ENCODE measurements around the gene MEG3. TPM values are rescaled to one million over a fixed set of nuclear protein-coding genes. Genes with fewer than 3 reads are reported as not detected.

The MEG3 gene
- total RNA-seq, 4 donors from 2014 or later = 5.0 to 28.9 (median 10.2) TPM

GRCh38 chr14:100819829-100820475 lies 6.0 kb upstream of the MEG3 start:
- Histone ChIP-seq H3K27me3 (peaks cover 11% of the 10 kb centered on the region), H3K4me3 (no peak overlapping the region), H3K36me3 (no peaks in the 10 kb centered on the region), H3K9me3 (no peaks in the 10 kb centered on the region), H3K27ac (no peak overlapping the region), H3K4me1 (peaks cover 7% of the 10 kb centered on the region)
- 95% methylated on average over 16 of the region's 22 CpGs for WGBS
- no peak for DNase-seq (ENCODE audit: low spot score in 2 of 2)
- TF ChIP-seq EP300 (IDR thresholded peaks at IDR 0.05) (no peak), POLR2A (IDR thresholded peaks at IDR 0.05) (no peak), CTCF (IDR thresholded peaks at IDR 0.05) (no peak), POLR2AphosphoS5 (IDR thresholded peaks at IDR 0.05) (no peak)

GRCh38 chr14:100820957-100821356 lies 5.0 kb upstream of the MEG3 start:
- no peaks in the 10 kb centered on the region for H3K36me3 ChIP-seq
- H3K27ac ChIP-seq = no peak overlapping the region
- 24% methylated on average over 4 of the region's 4 CpGs for WGBS
- TF ChIP-seq CTCF (IDR thresholded peaks at IDR 0.05) = no peak
- TF ChIP-seq POLR2A (IDR thresholded peaks at IDR 0.05) = no peak
- no peak for TF ChIP-seq EP300 (IDR thresholded peaks at IDR 0.05)
- no peak for TF ChIP-seq POLR2AphosphoS5 (IDR thresholded peaks at IDR 0.05)
- H3K4me3 ChIP-seq = no peak overlapping the region
- peaks cover 7% of the 10 kb centered on the region for H3K4me1 ChIP-seq
- no peak for DNase-seq (ENCODE audit: low spot score in 2 of 2)
- H3K9me3 ChIP-seq = no peaks in the 10 kb centered on the region
- H3K27me3 ChIP-seq = peaks cover 21% of the 10 kb centered on the region

DNA sequence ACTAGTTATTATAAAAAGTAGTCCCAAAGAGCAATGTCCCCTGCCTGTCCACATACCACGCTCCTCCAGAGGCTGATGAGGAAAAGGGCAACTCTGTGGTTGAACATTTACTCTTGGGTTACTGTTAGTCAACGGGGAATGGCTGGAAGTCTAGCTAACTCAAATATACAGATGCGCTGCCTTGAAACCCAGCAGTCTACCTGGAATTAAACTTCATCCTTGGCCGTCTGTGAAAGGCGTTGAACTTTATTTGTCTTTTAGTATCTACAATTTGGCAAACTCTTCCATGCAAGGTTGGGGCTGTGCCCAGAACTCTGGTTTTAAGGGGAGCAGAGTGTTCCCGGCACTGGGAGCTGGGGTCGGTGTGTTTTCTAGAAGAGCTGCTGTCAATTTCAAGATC lies 3.9 kb upstream of the MEG3 start:
- DNase-seq (ENCODE audit: low spot score in 2 of 2) = no peak
- no peak for TF ChIP-seq POLR2AphosphoS5 (IDR thresholded peaks at IDR 0.05)
- no peak for TF ChIP-seq EP300 (IDR thresholded peaks at IDR 0.05)
- TF ChIP-seq CTCF (IDR thresholded peaks at IDR 0.05) = no peak
- no peak for TF ChIP-seq POLR2A (IDR thresholded peaks at IDR 0.05)
- no peak overlapping the region for H3K27ac ChIP-seq
- H3K27me3 ChIP-seq = peaks cover 30% of the 10 kb centered on the region
- H3K4me1 ChIP-seq = peaks cover 7% of the 10 kb centered on the region
- no peaks in the 10 kb centered on the region for H3K36me3 ChIP-seq
- no peak overlapping the region for H3K4me3 ChIP-seq
- 87% methylated on average over 5 of the region's 7 CpGs for WGBS
- no peaks in the 10 kb centered on the region for H3K9me3 ChIP-seq

- H3K9me3 ChIP-seq = no peaks in the 10 kb centered on the region
- 61% methylated on average over 9 of the region's 9 CpGs for WGBS
- no peaks in the 10 kb centered on the region for H3K36me3 ChIP-seq
- H3K27ac ChIP-seq = no peak overlapping the region
- no peak for DNase-seq (ENCODE audit: low spot score in 2 of 2)
- peaks cover 7% of the 10 kb centered on the region for H3K4me1 ChIP-seq
- TF ChIP-seq POLR2AphosphoS5 (IDR thresholded peaks at IDR 0.05) (no peak), CTCF (IDR thresholded peaks at IDR 0.05) (no peak), POLR2A (IDR thresholded peaks at IDR 0.05) (no peak), EP300 (IDR thresholded peaks at IDR 0.05) (no peak)
- no peak overlapping the region for H3K4me3 ChIP-seq
- H3K27me3 ChIP-seq = peaks cover 37% of the 10 kb centered on the region
Observed at GRCh38 chr14:100822532-100823296, 3.2 kb upstream of the MEG3 start.

DNA sequence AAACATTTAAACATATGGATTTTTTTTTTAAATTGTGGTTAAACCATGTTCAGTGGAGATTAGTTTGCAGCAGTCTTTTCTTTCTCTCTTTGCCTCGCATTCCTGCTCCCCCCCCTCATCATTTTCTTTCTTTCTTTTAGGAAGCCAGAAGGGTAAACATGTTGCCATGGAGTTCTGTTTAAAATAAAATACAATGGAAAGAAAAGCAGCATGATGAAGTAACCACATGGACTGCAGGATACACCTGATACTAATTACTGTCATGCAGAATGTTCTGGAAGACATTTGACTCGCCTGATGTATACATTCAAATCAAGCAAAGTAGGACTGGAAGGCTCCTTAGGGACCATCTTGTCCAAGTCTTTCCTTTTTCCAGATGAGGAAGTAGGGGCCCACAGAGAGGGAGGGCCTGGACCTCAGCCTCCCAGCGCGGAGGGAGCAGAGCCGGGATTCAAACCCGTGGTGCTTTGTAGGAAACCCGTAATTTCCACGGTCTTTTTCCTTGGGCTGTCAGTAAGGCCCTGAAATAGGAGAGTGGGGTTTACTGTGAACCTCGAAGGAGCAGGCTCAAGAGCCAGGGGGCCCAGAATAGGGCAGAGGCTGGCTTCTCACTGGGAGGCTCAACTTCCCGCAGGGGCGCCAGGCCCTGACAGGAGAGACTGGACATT lies 2.4 kb upstream of the MEG3 start:
- 71% methylated on average over 9 of the region's 11 CpGs for WGBS
- no peak overlapping the region for H3K4me3 ChIP-seq
- H3K9me3 ChIP-seq = no peaks in the 10 kb centered on the region
- peaks cover 40% of the 10 kb centered on the region for H3K27me3 ChIP-seq
- no peak for DNase-seq (ENCODE audit: low spot score in 2 of 2)
- no peak for TF ChIP-seq POLR2A (IDR thresholded peaks at IDR 0.05)
- TF ChIP-seq POLR2AphosphoS5 (IDR thresholded peaks at IDR 0.05) = no peak
- no peak for TF ChIP-seq EP300 (IDR thresholded peaks at IDR 0.05)
- TF ChIP-seq CTCF (IDR thresholded peaks at IDR 0.05) = no peak
- H3K27ac ChIP-seq = no peak overlapping the region
- no peaks in the 10 kb centered on the region for H3K36me3 ChIP-seq
- peaks cover 7% of the 10 kb centered on the region for H3K4me1 ChIP-seq

All from suprapubic skin (tissue), 4 donors.